ENCODE data around the gene GAD1. TPM values are rescaled to one million over a fixed set of nuclear protein-coding genes. Genes with fewer than 3 reads are reported as not detected.

Gene GAD1
- polyA plus RNA-seq, 4 donors: 0.56 to 2.8 (median 1.1) TPM

DNA sequence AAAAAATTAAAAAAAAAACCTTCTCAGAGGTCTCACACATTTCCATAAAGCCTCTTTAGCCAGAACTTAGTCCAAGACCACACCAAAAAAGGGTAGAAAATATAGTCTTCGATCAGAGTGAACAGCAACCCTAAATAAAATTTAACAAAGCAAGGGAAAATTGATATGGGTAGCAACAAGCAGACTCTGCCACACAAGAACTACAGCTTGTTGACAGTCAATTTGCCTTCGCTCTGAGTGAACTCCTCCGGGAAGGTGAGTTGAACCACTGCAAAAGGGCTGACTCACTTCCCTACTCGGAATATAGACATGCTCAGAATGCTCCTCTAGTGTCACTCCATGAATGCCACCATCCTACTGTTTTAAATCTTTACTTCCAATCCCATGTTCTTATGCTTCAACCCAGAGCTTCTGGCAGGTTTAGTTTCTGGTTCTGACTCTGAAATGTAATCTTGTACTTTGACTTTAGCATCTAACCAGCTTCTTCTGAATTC lies 24.1 kb downstream of the GAD1 start:
- no peak for DNase-seq (ENCODE audit: low read depth in 4 of 4, low spot score in 2 of 4)

DNA sequence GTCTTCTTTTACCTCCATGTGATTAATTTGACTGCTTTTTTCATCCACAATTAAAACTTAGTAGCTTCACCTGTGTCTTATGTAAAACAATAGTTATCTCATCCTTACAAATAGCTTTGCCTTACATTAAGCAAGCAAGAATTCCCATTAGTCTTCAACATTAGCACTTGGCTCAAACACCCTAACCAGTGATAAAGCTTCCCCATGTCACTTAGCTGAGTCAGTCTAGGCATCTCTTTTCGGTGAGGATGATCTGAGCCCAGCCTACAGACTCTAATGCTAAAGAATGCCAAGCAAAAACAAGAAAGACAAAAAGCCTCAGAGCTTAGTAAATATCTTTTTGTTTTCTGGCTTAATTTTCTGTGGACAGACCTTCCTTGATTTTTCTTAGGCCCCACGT lies 26.1 kb downstream of the GAD1 start:
- no peak for DNase-seq (ENCODE audit: low read depth in 4 of 4, low spot score in 2 of 4)

DNA sequence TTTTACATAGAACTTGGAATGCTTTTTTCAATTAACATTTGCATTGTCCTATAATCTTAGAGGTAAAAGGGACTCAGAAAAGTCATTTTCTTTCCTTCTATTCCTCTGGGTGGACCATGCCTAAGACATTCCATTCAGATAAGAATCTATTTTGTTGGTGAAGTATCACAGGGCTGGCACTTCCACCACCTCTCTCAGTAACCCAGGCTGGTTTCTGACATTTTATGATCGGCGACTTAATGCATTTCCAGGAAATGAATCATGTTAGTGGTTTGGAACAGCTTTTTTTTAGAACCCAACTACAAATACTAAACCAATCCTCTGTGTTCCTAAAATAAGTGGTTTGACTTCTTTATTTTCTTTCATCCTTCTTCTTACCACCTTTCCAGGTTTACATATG lies 27.0 kb downstream of the GAD1 start:
- DNase-seq (ENCODE audit: low read depth in 4 of 4, low spot score in 2 of 4): no peak

DNA sequence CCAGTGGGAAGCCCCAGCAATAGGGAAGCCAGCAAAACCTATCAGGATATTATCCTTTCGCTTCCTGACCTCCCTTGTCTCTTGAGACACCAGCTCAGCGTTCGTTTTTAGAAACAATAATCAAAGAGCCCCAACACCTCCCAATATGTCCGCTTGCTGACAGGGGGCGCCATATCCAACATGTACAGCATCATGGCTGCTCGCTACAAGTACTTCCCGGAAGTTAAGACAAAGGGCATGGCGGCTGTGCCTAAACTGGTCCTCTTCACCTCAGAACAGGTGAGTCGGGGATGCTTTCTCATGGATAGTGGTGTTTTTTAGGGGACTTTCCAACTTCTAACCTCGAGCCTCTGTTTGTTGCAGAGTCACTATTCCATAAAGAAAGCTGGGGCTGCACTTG lies 28.7 kb downstream of the GAD1 start:
- no peak for DNase-seq (ENCODE audit: low read depth in 4 of 4, low spot score in 2 of 4)

DNA sequence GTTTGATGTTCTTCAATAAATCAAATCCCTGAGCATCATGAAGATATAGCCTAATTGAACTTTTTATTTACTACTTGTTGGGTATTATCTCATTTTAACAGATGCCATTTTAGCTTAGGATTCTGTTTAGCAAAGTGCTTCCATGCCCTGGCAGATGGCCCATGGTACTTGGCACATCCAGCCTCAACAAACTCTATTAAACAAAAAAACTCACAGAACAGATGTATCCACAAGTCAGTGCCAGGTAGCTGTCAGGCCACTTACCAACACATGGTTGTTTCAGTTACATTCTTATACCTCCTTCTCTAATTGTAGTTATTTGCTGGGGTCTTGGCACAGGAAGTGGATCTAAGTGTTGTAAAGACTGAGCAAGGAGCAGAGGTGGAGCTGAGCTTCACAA lies 29.6 kb downstream of the GAD1 start:
- no peak for DNase-seq (ENCODE audit: low read depth in 4 of 4, low spot score in 2 of 4)

DNA sequence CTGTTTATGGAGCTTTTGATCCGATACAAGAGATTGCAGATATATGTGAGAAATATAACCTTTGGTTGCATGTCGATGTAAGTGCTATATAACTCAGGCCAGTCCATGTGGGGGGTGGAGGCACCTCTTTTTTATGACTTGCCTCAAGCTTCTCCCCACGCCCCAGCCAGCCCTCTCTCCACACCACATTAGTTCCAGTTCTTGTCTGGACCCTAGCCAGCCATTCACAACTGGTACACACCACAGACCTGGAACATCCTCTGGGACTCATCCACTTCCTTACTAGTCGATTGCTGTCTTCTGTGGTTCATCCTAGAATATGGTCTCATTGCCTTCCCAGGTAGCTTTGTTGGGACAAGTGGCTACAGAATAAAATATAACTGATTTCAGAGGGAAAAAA lies 31.0 kb downstream of the GAD1 start:
- DNase-seq (ENCODE audit: low read depth in 4 of 4, low spot score in 2 of 4): no peak

DNA sequence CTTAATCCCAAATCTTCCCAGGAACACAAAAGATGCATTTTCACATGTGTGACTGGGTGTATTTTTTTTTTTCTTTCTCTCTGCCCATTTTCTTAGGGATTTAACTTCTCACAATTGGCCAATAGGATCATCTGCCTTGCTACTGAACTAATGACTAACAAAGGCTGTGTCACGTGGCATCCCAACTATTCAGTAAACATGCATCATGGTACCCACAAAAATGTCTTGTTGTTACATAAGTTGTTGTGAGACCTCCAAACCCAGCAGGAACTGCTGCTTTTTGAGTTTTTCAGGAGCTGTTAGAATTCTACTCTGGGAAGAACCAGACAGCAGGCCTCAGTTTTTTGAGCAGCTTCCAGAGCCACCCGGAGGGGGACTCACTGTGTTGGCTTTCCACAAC lies 31.9 kb downstream of the GAD1 start:
- DNase-seq (ENCODE audit: low read depth in 4 of 4, low spot score in 2 of 4): no peak

DNA sequence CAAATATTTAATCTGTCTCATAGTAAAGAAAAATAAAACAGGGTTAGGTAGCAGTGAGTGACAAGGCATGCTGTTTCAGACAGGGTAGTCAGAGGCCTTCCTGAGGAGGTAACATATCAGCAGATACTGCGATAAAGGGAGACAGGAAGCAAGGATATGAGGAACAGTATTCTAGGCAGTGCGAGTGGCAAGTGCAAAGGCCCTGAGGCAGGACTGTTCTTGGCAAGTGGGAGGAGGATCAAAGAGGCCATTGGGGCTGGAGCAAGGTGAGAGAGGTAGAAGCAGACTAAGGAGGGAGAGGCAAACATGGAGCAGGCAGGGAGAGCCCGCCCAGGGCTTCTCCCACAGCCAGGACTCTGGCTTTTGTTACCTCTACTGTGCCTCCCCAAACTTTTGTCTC lies 33.6 kb downstream of the GAD1 start:
- no peak for DNase-seq (ENCODE audit: low read depth in 4 of 4, low spot score in 2 of 4)

DNA sequence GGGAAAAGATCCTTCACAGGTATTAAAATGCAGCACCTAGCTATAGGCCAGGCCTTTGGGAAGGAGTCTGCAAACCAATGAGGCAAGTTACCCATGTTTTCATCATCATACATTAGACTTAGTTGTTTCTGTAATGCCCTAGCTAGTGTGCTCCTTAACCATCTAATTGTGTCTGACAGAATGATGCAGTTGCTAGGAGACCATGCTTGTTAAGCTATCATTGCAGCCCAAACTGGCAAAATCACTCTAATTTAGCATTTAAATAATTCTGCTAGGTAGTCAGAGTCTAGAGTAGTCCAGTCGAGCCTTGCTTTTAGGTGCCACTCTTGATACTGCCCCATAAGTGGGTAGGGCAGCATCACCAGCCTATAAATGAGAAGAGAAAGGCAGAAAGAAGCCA lies 34.9 kb downstream of the GAD1 start:
- DNase-seq (ENCODE audit: low read depth in 4 of 4, low spot score in 2 of 4): no peak

DNA sequence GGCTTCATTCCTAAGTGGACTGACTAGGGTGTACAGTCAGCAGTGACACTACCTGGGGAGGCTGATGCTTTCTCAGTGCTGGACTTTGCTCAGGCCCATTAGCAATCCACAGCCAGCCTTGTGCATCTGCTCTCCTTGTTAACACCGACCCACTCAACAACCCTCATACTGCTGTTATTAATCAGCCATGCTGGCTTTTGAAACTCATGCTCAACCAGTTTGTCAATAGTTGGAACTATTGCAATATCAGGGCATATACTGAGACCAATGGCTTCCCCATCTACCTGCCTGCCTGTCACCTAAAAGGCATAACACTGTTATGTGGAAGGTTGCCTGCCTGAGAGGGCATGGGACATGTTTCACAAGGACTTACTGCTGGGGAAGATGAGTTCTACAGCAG lies 39.4 kb downstream of the GAD1 start:
- no peak for DNase-seq (ENCODE audit: low read depth in 4 of 4, low spot score in 2 of 4)

DNA sequence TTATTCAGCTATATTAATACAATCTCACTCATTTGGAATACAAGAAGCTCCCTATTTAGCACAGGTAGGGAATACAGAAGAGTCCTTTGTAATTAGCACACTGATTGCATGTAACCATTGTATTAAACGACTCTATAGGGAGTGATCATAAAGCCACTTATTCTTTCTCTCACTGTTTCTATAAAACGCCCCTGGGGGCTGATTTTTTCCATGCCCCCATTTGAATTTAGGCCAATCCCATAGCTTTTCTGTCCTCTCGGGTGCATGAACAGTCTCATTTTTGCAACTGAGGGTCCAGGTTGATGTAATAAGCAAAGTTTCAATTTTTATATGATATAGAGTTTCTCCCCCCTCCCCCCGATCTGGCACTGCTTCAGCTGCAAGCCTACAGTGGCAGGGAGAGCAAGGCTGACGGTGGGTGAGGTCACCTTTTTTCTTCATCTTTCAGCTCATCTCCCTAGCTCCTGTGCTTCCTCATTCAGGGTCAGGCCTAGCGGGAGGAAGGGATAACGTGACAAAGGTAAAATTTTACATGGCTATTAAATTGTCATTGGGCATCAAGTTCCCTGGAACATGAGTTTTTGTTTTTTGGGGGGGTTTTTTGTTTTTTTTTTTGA lies 45.7 kb downstream of the GAD1 start:
- DNase-seq (ENCODE audit: low read depth in 4 of 4, low spot score in 2 of 4): no peak

DNA sequence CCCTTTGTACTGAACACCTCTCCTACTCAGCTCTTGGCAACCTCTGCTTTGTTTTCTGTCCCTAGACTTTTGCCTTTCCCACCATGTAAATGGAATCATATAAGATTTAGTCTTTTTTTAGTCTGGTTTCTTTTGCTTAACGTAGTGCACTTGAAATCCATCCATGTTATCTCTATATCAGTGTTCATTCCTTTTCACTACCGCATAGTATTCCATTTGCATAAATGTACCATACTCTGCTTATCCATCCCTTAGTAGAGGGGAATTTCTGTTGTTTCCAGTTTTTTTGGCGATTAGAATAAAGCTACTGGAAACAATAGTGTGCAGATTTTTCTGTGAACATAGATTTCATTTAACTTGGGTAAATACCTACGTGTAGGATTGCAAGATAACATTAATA lies 46.4 kb downstream of the GAD1 start:
- no peak for DNase-seq (ENCODE audit: low read depth in 4 of 4, low spot score in 2 of 4)

DNA sequence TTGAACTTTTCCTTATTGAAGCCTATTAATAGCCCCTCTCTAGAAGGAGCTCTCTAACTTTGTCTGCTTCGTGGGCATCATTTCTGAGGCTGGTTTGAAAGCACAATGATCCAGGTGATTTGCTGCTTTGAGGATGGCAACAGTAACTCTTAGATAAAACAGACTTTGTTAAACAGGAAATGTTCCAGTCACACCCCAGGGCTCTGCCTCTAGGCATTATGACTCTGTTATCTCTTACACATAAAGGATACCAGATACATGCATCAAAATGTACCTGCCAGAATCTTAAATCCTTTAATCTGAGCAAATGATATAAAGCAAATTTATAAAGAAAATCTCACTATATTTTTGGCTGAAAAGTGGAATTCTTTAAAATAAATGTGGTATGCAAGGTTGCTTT lies 52.3 kb downstream of the GAD1 start:
- no peak for DNase-seq (ENCODE audit: low read depth in 4 of 4, low spot score in 2 of 4)

DNA sequence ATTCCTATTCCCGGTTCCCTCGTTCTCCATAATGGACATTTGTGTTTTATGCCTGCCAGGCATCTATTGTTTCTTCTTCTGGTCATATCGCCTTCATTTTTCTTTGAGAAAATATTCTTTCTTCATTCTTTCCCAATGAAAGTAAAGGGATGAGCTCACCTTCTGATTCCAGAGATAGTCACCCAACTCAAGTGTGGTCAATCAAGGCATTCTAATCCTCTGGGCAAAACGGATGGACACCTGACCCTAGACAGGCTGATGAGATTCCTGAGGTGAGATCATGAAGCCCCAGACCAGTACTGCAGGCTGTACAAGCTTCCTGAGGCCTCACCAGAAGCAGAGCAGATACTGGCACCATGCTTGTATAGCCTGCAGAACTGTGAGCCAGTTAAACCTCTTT lies 52.8 kb downstream of the GAD1 start:
- DNase-seq (ENCODE audit: low read depth in 4 of 4, low spot score in 2 of 4): no peak

DNA sequence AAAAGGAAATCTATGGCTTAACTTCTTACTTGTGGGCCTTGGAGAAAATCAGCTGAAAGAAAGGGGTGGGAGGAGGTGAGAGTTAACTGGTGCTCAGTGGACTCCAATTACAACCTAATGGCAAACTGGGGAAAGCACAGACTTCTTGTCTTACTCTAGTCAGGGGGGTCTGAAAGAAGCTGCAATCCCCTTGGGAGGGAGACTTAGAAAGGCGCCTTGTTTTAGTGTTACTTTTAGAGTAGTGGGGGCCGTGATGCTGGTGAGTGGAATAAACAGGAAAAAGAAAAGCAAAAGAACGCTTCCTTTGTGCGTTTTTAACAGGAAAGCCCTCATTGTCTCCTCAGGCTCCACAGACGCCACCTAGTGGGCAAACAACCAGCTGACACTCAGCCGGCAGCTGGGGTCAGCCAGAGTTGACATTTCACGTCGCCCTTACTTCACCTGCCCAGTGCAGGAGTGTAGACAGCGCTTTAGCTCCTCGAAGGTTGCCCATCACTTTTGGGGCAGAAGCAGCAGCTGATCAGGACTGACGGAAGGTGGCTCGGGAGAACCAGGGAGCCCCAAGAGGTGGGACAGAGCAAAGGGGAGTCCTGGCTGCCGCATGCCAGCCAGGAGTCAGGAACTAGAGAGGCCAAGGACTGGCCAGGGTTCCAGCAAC lies 56.5 kb downstream of the GAD1 start:
- peak; percentile 52 to 80 (median 68) for DNase-seq (ENCODE audit: low read depth in 4 of 4, low spot score in 2 of 4)

DNA sequence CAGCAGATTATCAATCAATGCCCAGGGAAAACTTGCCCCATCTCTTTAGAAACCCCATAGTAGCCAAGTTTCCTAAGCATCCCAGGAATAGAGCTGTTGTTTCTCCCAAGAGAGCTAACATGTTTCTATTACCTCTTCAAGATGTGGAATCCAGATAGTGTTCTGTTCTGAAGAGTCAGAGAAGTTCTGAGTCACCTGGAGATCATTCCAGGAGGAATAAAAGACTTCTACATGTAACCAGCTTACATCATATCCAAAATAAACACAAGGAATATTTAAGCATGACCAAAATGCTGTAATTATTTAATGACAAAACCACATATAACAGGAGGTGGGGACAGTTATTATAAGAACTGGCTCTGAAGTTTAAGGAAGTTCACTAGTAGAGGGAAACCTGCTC lies 61.4 kb downstream of the GAD1 start:
- no peak for DNase-seq (ENCODE audit: low read depth in 4 of 4, low spot score in 2 of 4)

DNA sequence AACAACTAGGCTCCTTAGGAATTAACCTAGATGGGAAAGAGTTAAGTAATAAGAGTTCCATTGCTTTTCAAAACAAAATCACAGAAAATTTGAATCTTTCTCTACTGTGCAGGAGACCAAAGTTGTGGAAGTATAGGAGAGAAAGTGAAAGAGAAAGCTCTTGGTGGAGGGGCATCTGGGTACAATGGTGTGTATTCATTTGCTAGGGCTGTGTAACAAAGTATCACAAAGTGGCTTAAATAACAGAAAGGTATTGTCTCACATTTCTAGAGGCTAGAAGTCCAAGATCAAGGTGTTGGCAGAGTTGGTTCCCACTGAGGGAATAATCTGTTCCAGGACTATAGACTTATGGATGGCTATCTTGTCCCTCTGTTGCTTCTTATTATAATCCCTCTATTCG lies 61.8 kb downstream of the GAD1 start:
- no peak for DNase-seq (ENCODE audit: low read depth in 4 of 4, low spot score in 2 of 4)

DNA sequence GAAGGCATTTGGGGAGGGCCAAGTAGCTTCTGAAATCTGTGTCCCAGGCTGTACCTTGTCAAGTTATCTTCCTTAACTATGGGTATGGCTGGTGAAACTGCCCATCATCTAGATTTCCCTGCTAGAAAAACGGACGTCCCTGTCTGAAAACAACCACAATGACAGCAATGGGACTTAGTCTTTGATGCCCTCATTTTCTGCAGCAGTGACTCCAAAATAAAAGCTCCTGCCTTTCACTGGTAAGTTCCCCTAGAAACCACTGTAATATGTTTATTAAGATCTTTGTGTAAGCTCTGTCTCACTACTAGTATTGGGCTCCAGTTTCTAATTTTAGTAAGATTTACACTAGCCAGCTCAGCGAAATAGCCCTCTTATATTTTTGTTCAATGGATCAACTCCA lies 65.2 kb downstream of the GAD1 start:
- DNase-seq (ENCODE audit: low read depth in 4 of 4, low spot score in 2 of 4): no peak

DNA sequence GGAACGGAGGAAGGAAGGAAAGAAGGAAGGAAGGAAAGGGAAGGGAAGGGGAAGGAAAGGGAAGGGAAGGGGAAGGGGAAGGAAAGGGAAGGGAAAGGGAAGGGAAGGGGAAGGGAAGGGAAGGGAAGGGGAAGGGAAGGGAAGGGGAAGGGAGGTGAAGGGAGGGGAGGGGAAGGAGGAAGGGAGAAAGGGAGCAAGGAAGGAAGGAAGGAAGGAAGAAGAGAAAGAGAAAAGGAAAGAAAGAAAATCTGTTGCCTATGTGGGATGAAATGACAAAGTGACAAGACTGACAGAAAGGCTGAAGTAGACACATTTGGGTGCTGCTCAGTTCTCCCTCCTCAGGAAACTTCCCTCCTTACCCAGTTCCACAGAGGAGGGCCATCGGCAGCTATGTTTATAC lies 66.1 kb downstream of the GAD1 start:
- DNase-seq (ENCODE audit: low read depth in 4 of 4, low spot score in 2 of 4): no peak

DNA sequence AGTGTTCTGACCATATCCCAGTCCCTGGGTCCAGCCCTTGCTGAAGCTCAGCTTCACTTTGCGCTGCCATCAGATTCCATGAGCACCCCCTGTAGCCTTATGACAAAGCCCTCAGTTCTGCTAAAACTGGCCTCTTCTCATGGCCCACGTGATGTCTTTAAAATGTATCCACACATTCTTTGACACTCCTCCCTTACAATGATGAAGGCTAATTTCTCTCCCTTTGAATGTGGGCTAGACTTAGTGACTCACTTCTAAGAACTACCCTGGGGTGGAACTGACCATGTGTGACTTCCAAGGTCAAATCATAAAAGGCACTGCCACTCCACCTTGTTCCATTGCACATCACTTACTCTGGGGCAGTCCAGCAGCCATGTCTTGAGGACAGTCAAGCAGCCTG lies 67.0 kb downstream of the GAD1 start:
- no peak for DNase-seq (ENCODE audit: low read depth in 4 of 4, low spot score in 2 of 4)

DNA sequence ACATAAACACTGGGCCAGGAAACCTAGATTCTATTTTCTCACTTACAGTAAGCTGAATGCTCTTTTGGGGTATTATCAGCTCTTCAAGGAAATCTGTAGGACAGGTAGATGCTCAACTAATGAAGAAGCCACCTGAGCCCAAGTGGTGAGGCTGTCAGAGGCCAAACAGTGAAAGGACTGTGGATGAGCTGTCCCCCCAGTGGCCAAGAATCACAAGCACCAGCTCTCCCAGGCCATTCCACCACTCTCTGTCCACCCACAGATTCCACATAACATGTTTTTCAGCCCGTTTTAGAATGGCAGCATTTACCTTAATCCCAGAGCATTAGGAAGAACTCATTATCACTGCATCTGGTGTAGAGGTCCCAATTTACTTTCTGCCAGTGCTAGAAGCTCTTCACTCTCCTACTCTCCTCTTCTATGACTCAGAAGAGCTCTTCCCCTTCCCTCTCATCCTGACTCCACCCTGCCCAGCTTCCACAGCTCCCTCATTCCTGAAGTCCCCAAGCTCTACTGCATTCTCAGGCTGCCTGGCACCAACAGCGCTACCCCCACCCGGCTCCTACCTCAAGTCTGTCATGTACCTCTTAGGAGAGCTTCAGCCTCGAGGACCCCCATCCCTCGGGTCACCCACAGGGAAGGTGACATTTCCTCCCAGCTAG lies 68.6 kb downstream of the GAD1 start:
- no peak for DNase-seq (ENCODE audit: low read depth in 4 of 4, low spot score in 2 of 4)

DNA sequence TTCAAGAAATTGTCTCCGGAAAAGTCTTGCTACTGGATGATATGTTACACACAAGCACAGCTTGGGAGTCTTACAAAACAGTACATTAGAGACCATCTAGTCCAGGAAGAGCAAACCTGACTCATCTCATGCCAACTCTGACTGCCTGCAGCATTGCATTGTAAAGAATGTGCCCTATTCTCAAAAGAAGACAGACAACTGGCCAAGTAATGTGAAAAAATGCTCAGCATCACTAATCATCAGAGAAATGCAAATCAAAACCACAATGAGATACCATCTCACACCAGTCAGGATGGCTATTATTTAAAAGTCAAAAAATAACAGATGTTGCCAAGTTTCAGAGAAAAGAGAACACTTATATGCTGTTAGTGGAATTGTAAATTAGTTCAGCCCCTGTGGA lies 69.7 kb downstream of the GAD1 start:
- no peak for DNase-seq (ENCODE audit: low read depth in 4 of 4, low spot score in 2 of 4)

All from left renal cortex interstitium (tissue), 4 donors.